ENCODE data around the gene CAPN2. TPM values are rescaled to one million over a fixed set of nuclear protein-coding genes. Genes with fewer than 3 reads are reported as not detected.

The CAPN2 gene
- total RNA-seq, 1 donor from 2014 or later, result 98.6 TPM

GRCh38 chr1:223669003-223669795 lies 43.1 kb upstream of the CAPN2 start:
- peaks cover 3% of the 10 kb centered on the region for H3K27me3 Mint-ChIP-seq (ENCODE audit: low read depth)
- no peak for DNase-seq (ENCODE audit: low read depth, low spot score)
- H3K9me3 Mint-ChIP-seq, result peaks cover 5% of the 10 kb centered on the region
- TF ChIP-seq, protein P1, sequence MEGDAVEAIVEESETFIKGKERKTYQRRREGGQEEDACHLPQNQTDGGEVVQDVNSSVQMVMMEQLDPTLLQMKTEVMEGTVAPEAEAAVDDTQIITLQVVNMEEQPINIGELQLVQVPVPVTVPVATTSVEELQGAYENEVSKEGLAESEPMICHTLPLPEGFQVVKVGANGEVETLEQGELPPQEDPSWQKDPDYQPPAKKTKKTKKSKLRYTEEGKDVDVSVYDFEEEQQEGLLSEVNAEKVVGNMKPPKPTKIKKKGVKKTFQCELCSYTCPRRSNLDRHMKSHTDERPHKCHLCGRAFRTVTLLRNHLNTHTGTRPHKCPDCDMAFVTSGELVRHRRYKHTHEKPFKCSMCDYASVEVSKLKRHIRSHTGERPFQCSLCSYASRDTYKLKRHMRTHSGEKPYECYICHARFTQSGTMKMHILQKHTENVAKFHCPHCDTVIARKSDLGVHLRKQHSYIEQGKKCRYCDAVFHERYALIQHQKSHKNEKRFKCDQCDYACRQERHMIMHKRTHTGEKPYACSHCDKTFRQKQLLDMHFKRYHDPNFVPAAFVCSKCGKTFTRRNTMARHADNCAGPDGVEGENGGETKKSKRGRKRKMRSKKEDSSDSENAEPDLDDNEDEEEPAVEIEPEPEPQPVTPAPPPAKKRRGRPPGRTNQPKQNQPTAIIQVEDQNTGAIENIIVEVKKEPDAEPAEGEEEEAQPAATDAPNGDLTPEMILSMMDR (conservative IDR thresholded peaks at IDR 0.05), result no peak
- H3K4me3 Mint-ChIP-seq, result no peak overlapping the region
- no peaks in the 10 kb centered on the region for H3K36me3 Mint-ChIP-seq (ENCODE audit: low read depth)
- H3K4me1 Mint-ChIP-seq, result no peaks in the 10 kb centered on the region
- H3K27ac Mint-ChIP-seq (ENCODE audit: unreplicated experiment), result no peak overlapping the region

DNA sequence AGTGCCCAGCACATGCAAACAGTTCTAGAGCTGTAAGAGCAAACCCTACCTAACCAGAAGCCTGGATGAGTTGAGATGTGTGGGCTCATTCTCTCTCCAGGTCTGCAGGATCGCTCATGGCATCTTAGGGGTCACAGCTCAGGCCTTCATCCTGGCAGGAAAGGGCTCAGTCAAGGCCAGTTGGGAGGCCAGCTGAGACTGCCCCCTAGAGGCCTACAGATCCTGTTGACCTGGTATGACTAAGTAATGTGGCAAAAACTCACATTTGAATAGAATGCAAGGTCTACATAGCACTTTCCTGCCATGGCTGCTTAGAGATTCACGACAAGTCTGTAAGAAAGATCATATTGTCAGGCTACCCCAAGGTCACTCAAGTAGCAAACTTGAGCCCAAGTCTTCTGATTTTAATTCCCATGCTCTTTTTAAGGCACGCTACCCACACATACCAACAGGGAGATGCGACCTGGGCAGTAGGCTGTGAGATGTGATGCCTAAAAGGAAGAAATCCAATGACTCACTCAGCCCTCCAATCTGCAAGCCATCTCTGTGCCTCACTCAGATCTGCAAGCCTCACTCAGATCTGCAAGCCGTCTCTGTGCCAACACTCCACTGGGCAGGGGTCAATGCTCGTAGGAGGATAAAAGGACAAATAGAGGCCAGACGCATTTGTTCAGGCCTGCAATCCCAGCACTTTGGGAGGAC lies 41.7 kb upstream of the CAPN2 start:
- Mint-ChIP-seq H3K27me3 (ENCODE audit: low read depth) (peaks cover 3% of the 10 kb centered on the region), H3K4me1 (no peaks in the 10 kb centered on the region), H3K36me3 (ENCODE audit: low read depth) (peaks cover 4% of the 10 kb centered on the region), H3K9me3 (peaks cover 10% of the 10 kb centered on the region), H3K27ac (ENCODE audit: unreplicated experiment) (no peak overlapping the region), H3K4me3 (no peak overlapping the region)
- TF ChIP-seq, protein P1 (conservative IDR thresholded peaks at IDR 0.05), result peak; percentile 63
- DNase-seq (ENCODE audit: low read depth, low spot score), result peak; percentile 17

- no peaks in the 10 kb centered on the region for H3K27me3 Mint-ChIP-seq (ENCODE audit: low read depth)
- H3K4me3 Mint-ChIP-seq, result no peak overlapping the region
- DNase-seq (ENCODE audit: low read depth, low spot score), result no peak
- TF ChIP-seq, protein P1 (conservative IDR thresholded peaks at IDR 0.05), result no peak
- H3K36me3 Mint-ChIP-seq (ENCODE audit: low read depth), result peaks cover 4% of the 10 kb centered on the region
- no peak overlapping the region for H3K27ac Mint-ChIP-seq (ENCODE audit: unreplicated experiment)
- no peaks in the 10 kb centered on the region for H3K4me1 Mint-ChIP-seq
- peaks cover 16% of the 10 kb centered on the region for H3K9me3 Mint-ChIP-seq
These were observed 38.0 kb upstream of the CAPN2 start for GRCh38 chr1:223674119-223674890.

GRCh38 chr1:223678841-223679240 lies 33.5 kb upstream of the CAPN2 start:
- H3K27me3 Mint-ChIP-seq (ENCODE audit: low read depth), result peaks cover 16% of the 10 kb centered on the region
- no peak overlapping the region for H3K27ac Mint-ChIP-seq (ENCODE audit: unreplicated experiment)
- DNase-seq (ENCODE audit: low read depth, low spot score), result no peak
- TF ChIP-seq, protein P1 (conservative IDR thresholded peaks at IDR 0.05), result no peak
- no peak overlapping the region for H3K4me3 Mint-ChIP-seq
- no peaks in the 10 kb centered on the region for H3K4me1 Mint-ChIP-seq
- H3K9me3 Mint-ChIP-seq, result peaks cover 11% of the 10 kb centered on the region
- peaks cover 4% of the 10 kb centered on the region for H3K36me3 Mint-ChIP-seq (ENCODE audit: low read depth)

DNA sequence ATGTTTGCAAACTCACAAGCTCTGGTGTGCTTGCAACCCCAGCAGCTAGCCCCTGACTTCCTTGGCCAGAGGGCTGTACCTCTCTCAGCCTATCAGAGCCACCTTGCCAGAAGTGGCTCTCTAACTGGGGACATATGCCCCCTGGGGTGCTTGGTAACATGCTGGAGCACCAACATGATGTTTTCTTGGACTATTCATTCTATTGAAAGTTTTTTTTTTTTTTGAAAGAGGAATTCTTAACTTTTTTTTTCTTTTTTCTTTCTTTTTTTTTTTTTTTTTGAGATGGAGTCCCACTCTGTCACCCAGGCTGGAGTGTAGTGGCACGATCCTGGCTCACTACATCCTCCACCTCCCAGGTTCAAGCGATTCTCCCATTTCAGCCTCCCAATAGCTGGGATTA lies 32.2 kb upstream of the CAPN2 start:
- peaks cover 6% of the 10 kb centered on the region for H3K9me3 Mint-ChIP-seq
- peaks cover 20% of the 10 kb centered on the region for H3K27me3 Mint-ChIP-seq (ENCODE audit: low read depth)
- H3K27ac Mint-ChIP-seq (ENCODE audit: unreplicated experiment), result no peak overlapping the region
- H3K4me3 Mint-ChIP-seq, result no peak overlapping the region
- TF ChIP-seq, protein P1 (conservative IDR thresholded peaks at IDR 0.05), result no peak
- no peaks in the 10 kb centered on the region for H3K4me1 Mint-ChIP-seq
- no peaks in the 10 kb centered on the region for H3K36me3 Mint-ChIP-seq (ENCODE audit: low read depth)
- no peak for DNase-seq (ENCODE audit: low read depth, low spot score)
